OCI-LY1 (cell line): ENCODE data around the gene SMYD4.

Experiments used
- H2AFZ ChIP-seq: fragments of 200-600 bp; sonication (generic), shearing (Covaris generic); 2 replicates; pipeline ENCODE4 v1.6.0; 2014; ENCODE audit warnings: antibody characterized with exemption, mild to moderate bottlenecking, low read length
- H3F3A ChIP-seq: fragments of 200-600 bp; sonication (generic), shearing (Covaris generic); 2 replicates; pipeline ENCODE4 v1.6.0; 2014; ENCODE audit warnings: mild to moderate bottlenecking, antibody characterized with exemption, low read length, moderate library complexity; ENCODE audit not compliant: insufficient read depth
- H3K27ac ChIP-seq: fragments of 200-600 bp; sonication (generic); 2 replicates; pipeline ENCODE4 v1.5.1; 2014; ENCODE audit warnings: low read length, mixed run types, mild to moderate bottlenecking, low read depth; ENCODE audit not compliant: poor library complexity, severe bottlenecking
- H3K27me3 ChIP-seq: fragments of 200-600 bp; sonication (generic); 2 replicates; pipeline ENCODE4 v1.6.0; 2014; ENCODE audit warnings: antibody characterized with exemption, mild to moderate bottlenecking, low read length, moderate library complexity; ENCODE audit not compliant: insufficient read depth
- H3K36me3 ChIP-seq: fragments of 200-600 bp; sonication (generic); 2 replicates; pipeline ENCODE4 v1.6.1; 2014; ENCODE audit warnings: mild to moderate bottlenecking, antibody characterized with exemption, low read length, moderate library complexity, mixed read lengths; ENCODE audit not compliant: insufficient read depth
- H3K4me1 ChIP-seq: fragments of 200-600 bp; sonication (generic); 2 replicates; pipeline ENCODE4 v1.5.1; 2014; ENCODE audit warnings: mild to moderate bottlenecking, low read length, moderate library complexity; ENCODE audit not compliant: insufficient read depth, severe bottlenecking
- H3K4me2 ChIP-seq: fragments of 200-600 bp; sonication (generic), shearing (Covaris generic); 2 replicates; pipeline ENCODE4 v1.6.1; 2014; ENCODE audit warnings: low read length
- H3K4me3 ChIP-seq: fragments of 200-600 bp; sonication (generic); 2 replicates; pipeline ENCODE4 v1.5.1; 2014; ENCODE audit warnings: low read length, low read depth, mild to moderate bottlenecking, mixed read lengths; ENCODE audit not compliant: poor library complexity, severe bottlenecking
- H3K79me2 ChIP-seq: fragments of 200-600 bp; shearing (Covaris generic); 2 replicates; pipeline ENCODE4 v1.6.1; 2016; ENCODE audit warnings: mixed run types, low read length, mixed read lengths; ENCODE audit not compliant: insufficient read depth
- H3K9ac ChIP-seq: fragments of 200-600 bp; sonication (generic), shearing (Covaris generic); 2 replicates; pipeline ENCODE4 v1.6.1; 2014; ENCODE audit warnings: mild to moderate bottlenecking, low read length, mixed read lengths
- H3K9me2 ChIP-seq: fragments of 200-600 bp; sonication (generic), shearing (Covaris generic); 2 replicates; pipeline ENCODE4 v1.6.1; 2014; ENCODE audit warnings: low read depth, mild to moderate bottlenecking, low read length, mixed read lengths
- H3K9me3 ChIP-seq: fragments of 200-600 bp; shearing (Covaris generic); 2 replicates; pipeline ENCODE4 v1.6.1; 2014; ENCODE audit warnings: low read length, mixed read lengths
- H4K20me1 ChIP-seq: fragments of 200-600 bp; sonication (generic), shearing (Covaris generic); 2 replicates; pipeline ENCODE4 v1.6.0; 2016; ENCODE audit warnings: mild to moderate bottlenecking, low read length; ENCODE audit not compliant: insufficient read depth
- EZH2 ChIP-seq: fragments of 200-600 bp; sonication (generic), shearing (Covaris generic); IDR thresholded peaks from 2 replicates; pipeline ENCODE4 v1.8.0; 2017; ENCODE audit warnings: borderline replicate concordance, mixed run types, mild to moderate bottlenecking, antibody characterized with exemption, low read length, moderate library complexity, mixed read lengths
- TF ChIP-seq, protein P1 (sequence below): fragments of 200-600 bp; sonication (generic), shearing (Covaris generic); IDR thresholded peaks from 2 replicates; pipeline ENCODE4 v1.5.1; 2017; ENCODE audit warnings: mild to moderate bottlenecking, antibody characterized with exemption, low read length, moderate library complexity, mixed read lengths

The SMYD4 gene

DNA sequence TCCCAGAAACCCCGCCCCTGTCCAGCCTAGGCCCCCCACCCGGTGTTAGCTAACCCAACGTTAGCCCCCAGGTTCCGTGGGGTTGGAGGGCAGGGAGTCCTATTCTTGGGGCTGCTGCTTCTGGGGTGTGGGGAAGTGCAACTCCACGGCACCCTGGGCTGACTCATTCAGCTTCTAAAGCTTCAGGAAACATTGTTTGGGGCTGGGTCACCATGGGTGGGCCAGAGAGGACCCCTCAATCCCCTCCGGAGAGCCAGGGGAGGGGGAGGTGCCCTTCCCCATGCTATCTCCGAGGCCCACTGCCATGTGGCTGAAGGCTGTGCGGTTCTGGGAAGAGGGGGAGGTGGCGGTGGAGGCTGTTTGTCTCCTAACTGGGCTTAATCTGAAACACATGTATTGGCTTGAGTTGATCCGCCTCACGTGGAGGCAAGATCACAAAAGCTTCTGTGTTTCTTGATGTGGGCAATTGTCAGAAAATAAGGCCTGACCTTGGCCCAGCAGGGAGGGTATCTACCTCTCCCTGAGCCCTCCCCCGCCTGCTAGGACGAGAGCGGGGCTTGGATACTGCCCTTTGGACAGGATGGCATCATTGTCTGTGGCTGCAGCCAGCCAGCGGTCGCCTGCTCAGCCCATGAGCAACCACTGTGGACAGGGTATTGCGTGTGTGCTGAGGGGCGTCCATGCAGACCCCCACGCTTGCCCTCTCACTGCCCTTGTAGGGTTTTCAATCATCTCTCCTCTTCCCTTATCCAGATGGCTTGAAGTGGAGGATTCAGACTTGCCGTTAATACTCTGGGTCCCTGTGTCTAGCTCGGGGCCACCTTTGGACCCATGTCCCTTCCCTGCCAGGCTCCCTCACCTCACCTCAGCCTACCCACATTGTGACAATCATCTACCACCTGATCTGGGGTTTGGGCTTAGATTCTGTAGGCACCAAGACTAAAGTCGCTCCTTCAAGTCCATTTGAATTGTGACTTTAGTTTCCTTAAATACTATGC lies 66.5 kb downstream of the SMYD4 start:
- H3K4me3 ChIP-seq: no peak overlapping the region
- H3K4me2 ChIP-seq: peak overlapping the region; percentile 4; the same call in 1 of the 2 replicates
- H3K9me3 ChIP-seq: no peaks in the 10 kb centered on the region
- peak overlapping the region; percentile 80 for H3K27ac ChIP-seq
- no peaks in the 10 kb centered on the region for H3K36me3 ChIP-seq
- peak overlapping the region; percentile 5; the same call in 1 of the 2 replicates for H3K9ac ChIP-seq
- no peaks in the 10 kb centered on the region for H3K27me3 ChIP-seq
- no peak overlapping the region for H2AFZ ChIP-seq
- no peak for TF ChIP-seq EZH2
- TF ChIP-seq, protein P1, sequence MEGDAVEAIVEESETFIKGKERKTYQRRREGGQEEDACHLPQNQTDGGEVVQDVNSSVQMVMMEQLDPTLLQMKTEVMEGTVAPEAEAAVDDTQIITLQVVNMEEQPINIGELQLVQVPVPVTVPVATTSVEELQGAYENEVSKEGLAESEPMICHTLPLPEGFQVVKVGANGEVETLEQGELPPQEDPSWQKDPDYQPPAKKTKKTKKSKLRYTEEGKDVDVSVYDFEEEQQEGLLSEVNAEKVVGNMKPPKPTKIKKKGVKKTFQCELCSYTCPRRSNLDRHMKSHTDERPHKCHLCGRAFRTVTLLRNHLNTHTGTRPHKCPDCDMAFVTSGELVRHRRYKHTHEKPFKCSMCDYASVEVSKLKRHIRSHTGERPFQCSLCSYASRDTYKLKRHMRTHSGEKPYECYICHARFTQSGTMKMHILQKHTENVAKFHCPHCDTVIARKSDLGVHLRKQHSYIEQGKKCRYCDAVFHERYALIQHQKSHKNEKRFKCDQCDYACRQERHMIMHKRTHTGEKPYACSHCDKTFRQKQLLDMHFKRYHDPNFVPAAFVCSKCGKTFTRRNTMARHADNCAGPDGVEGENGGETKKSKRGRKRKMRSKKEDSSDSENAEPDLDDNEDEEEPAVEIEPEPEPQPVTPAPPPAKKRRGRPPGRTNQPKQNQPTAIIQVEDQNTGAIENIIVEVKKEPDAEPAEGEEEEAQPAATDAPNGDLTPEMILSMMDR: no peak
- no peaks in the 10 kb centered on the region for H4K20me1 ChIP-seq
- H3F3A ChIP-seq: no peaks in the 10 kb centered on the region
- H3K9me2 ChIP-seq: no peaks in the 10 kb centered on the region
- H3K4me1 ChIP-seq: peaks cover 27% of the 10 kb centered on the region
- no peaks in the 10 kb centered on the region for H3K79me2 ChIP-seq

DNA sequence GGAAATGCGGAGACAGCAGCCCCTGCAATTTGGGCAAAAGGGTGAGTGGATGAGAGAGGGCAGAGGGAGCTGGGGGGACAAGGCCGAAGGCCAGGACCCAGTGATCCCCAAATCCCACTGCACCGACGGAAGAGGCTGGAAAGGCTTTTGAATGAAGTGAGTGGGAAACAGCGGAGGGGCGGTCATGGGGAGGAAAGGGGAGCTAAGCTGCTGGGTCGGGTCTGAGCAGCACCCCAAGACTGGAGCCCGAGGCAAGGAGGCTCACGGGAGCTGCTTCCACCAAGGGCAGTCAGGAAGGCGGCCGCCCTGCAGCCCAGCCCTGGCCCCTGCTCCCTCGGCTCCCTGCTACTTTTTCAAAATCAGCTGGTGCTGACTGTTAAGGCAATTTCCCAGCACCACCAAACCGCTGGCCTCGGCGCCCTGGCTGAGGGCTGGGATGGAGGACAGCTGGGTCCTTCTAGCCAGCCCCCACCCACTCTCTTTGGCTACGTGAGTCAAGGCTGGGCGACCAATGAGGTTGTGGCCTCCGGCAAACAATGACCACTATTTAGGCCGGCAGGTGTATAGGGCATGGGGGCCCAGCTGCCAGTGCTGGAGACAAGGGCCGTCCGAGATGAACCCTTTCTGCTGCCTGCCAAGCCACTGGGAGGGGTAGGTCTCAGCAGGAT lies 67.3 kb downstream of the SMYD4 start:
- Histone ChIP-seq H3K4me3 (no peak overlapping the region), H2AFZ (no peak overlapping the region)

DNA sequence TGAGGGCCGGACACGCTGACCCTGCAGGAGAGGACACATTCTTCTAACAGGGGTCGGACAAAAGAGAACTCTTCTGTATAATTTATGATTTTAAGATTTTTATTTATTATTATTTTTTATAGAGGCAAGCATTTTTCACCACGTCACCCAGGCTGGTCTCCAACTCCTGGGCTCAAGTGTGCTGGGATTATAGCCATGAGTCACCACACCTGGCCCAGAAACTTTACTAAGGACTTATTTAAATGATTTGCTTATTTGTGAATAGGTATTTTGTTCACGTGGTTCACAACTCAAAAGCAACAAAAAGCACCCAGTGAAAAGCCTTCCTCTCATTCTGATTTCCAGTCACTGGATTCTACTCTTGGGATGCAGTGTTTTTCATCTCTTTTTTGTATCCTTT lies 70.2 kb downstream of the SMYD4 start:
- no peak overlapping the region for H3K4me3 ChIP-seq
- H3K27ac ChIP-seq: no peak overlapping the region
- H3K9me3 ChIP-seq: no peaks in the 10 kb centered on the region
- H3K4me1 ChIP-seq: peaks cover 21% of the 10 kb centered on the region
- no peaks in the 10 kb centered on the region for H4K20me1 ChIP-seq
- no peak for TF ChIP-seq EZH2
- TF ChIP-seq, protein P1: no peak
- no peaks in the 10 kb centered on the region for H3F3A ChIP-seq
- no peak overlapping the region for H2AFZ ChIP-seq
- H3K36me3 ChIP-seq: no peaks in the 10 kb centered on the region
- H3K79me2 ChIP-seq: no peaks in the 10 kb centered on the region
- H3K9me2 ChIP-seq: no peaks in the 10 kb centered on the region
- no peak overlapping the region for H3K9ac ChIP-seq
- H3K27me3 ChIP-seq: peaks cover 5% of the 10 kb centered on the region; the same call in 1 of the 2 replicates
- H3K4me2 ChIP-seq: no peak overlapping the region

More for the DNA sequence above, 67.3 kb downstream of the SMYD4 start:
- Histone ChIP-seq H3K9me2 (no peaks in the 10 kb centered on the region), H3K79me2 (no peaks in the 10 kb centered on the region), H3K27me3 (no peaks in the 10 kb centered on the region), H3K9ac (peak overlapping the region; percentile 5; the same call in 1 of the 2 replicates), H3F3A (no peaks in the 10 kb centered on the region), H3K27ac (no peak overlapping the region), H3K4me2 (peak overlapping the region; percentile 4; the same call in 1 of the 2 replicates), H4K20me1 (no peaks in the 10 kb centered on the region), H3K9me3 (no peaks in the 10 kb centered on the region), H3K4me1 (peaks cover 27% of the 10 kb centered on the region), H3K36me3 (no peaks in the 10 kb centered on the region)
- no peak for TF ChIP-seq EZH2
- TF ChIP-seq, protein P1: no peak
